Measurements from ENCODE around the gene CACNA2D3.

The CACNA2D3 gene

GRCh38 chr3:54127499-54128056, 5.2 kb downstream of the CACNA2D3 start:
- DNase-seq = no peak

- no peak for DNase-seq
Measured at GRCh38 chr3:54131026-54131605, 8.8 kb downstream of the CACNA2D3 start.

- no peak for DNase-seq
Measured at GRCh38 chr3:54131890-54132289, 9.5 kb downstream of the CACNA2D3 start.

- no peak for DNase-seq
Measured at GRCh38 chr3:54132685-54133084, 10.3 kb downstream of the CACNA2D3 start.

- no peak for DNase-seq
Measured at GRCh38 chr3:54133196-54133595, 10.8 kb downstream of the CACNA2D3 start.

GRCh38 chr3:54134155-54134554, 11.8 kb downstream of the CACNA2D3 start:
- no peak for DNase-seq

- DNase-seq = no peak
Measured at GRCh38 chr3:54134713-54135112, 12.4 kb downstream of the CACNA2D3 start.

- DNase-seq = no peak
Measured at GRCh38 chr3:54137311-54137710, 15.0 kb downstream of the CACNA2D3 start.

- DNase-seq = no peak
Measured at GRCh38 chr3:54138937-54139547, 16.7 kb downstream of the CACNA2D3 start.

GRCh38 chr3:54139630-54140029, 17.3 kb downstream of the CACNA2D3 start:
- DNase-seq = no peak

- no peak for DNase-seq
Measured at GRCh38 chr3:54144284-54144683, 21.9 kb downstream of the CACNA2D3 start.

- DNase-seq = no peak
Measured at GRCh38 chr3:54146506-54147239, 24.3 kb downstream of the CACNA2D3 start.

GRCh38 chr3:54150864-54151467, 28.6 kb downstream of the CACNA2D3 start:
- no peak for DNase-seq

GRCh38 chr3:54153477-54153876, 31.1 kb downstream of the CACNA2D3 start:
- DNase-seq = no peak

- no peak for DNase-seq
Measured at GRCh38 chr3:54157860-54158259, 35.5 kb downstream of the CACNA2D3 start.

- DNase-seq = no peak
Measured at GRCh38 chr3:54159917-54160316, 37.6 kb downstream of the CACNA2D3 start.

GRCh38 chr3:54163441-54163840, 41.1 kb downstream of the CACNA2D3 start:
- DNase-seq = no peak

- no peak for DNase-seq
Measured at GRCh38 chr3:54164192-54164975, 42.0 kb downstream of the CACNA2D3 start.

- DNase-seq = no peak
Measured at GRCh38 chr3:54165865-54166264, 43.5 kb downstream of the CACNA2D3 start.

- DNase-seq = no peak
Measured at GRCh38 chr3:54167999-54168398, 45.6 kb downstream of the CACNA2D3 start.

GRCh38 chr3:54168451-54168850, 46.1 kb downstream of the CACNA2D3 start:
- DNase-seq = no peak

GRCh38 chr3:54169524-54169923, 47.2 kb downstream of the CACNA2D3 start:
- DNase-seq = no peak

GRCh38 chr3:54171509-54171908, 49.2 kb downstream of the CACNA2D3 start:
- DNase-seq = no peak
